NCI-H446 treated with DMSO at 0.1 percent for 48 hours (cell line): ENCODE data around the gene KRTAP10-11.
"Not testable (repeated sequence)": the region's sequence is repeated elsewhere in the genome, so short reads cannot be mapped to it uniquely, and the experiment has no call there.

Source experiments
- DNase-seq: peaks from one replicate; lab custom pipeline; 2025; lab: John Stamatoyannopoulos, UW

Gene KRTAP10-11, protein sequence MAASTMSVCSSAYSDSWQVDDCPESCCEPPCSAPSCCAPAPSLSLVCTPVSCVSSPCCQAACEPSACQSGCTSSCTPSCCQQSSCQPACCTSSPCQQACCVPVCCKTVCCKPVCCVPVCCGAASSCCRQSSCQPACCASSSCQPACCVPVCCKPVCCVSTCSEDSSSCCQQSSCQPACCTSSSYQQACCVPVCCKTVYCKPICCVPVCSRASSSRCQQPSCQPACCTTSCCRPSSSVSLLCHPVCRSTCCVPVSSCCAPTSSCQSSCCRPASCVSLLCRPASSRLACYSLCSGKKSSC

DNA sequence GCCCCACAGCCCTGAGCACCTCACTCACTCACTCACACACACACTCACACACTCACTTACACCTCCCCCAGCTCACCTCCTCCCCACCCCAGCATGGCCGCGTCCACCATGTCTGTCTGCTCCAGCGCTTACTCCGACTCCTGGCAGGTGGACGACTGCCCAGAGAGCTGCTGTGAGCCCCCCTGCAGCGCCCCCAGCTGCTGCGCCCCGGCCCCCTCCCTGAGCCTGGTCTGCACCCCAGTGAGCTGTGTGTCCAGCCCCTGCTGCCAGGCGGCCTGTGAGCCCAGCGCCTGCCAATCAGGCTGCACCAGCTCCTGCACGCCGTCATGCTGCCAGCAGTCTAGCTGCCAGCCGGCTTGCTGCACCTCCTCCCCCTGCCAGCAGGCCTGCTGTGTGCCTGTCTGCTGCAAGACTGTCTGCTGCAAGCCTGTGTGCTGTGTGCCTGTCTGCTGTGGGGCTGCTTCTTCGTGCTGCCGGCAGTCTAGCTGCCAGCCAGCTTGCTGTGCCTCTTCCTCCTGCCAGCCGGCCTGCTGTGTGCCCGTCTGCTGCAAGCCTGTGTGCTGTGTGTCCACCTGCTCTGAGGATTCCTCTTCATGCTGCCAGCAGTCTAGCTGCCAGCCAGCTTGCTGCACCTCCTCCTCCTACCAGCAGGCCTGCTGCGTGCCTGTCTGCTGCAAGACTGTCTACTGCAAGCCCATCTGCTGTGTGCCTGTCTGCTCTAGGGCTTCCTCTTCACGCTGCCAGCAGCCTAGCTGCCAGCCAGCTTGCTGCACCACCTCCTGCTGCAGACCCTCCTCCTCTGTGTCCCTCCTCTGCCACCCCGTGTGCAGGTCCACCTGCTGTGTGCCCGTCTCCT, at the start of gene KRTAP10-11:
KRTAP10-11 (plus strand) TSS at position 49 of the 856 bp plus-strand sequence; CDS start at position 94, 45 bp downstream.
- DNase-seq = not testable (repeated sequence)

DNA sequence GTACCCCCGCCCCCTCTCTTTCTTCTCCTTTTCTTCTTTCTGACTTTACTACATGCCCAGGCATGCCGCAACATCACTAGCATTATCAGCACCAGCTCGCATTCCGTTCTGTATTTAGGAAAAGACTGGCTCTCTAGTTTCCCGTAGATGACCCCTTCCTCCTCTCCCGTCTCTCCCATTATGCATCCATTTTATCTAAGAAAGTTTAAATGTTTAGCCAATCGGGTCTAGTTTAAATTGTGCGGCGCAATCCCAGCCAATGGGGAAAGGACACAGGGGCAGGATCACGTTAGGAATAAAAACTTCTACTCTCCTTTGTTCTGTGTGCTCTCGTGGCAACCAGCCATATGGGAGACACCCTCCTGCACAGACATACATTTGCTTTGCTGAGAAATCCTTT, 48.2 kb upstream of the KRTAP10-11 start:
- DNase-seq = no peak

DNA sequence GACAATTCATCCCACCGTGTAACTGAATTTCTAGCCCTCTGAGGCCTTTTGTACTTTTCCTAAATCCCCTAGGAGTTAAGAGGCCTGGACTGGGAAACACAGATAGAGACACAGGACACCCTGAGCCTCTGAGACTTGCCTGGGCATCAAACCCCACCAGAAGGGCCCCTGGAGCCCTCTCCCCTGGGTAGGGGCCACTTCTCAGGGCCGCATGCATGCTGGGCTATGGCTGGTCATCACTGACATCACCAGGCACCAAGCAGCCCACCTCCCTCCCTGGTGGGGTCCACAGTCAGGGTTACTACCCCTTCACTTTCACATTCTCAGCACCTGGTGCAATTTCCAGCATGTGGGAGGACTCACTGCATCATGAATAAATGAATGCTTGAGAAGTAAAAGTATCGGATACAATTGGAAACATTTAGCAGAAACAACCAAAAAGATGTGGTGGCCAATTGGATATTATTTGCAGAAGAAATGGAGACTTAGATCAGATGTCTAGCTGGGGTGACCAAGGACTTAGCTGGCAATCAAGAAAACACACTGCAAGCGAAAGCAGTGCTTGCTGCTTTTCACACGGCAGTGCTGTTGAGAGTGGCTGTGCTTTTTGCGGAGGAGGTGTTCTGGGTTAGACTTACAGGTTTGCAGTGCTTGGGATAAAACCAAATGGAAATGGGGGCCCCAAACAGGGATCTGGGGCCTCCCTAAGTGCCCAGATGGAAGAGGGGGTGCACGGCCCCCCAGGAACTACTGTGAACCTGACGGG, 46.8 kb upstream of the KRTAP10-11 start:
- no peak for DNase-seq

DNA sequence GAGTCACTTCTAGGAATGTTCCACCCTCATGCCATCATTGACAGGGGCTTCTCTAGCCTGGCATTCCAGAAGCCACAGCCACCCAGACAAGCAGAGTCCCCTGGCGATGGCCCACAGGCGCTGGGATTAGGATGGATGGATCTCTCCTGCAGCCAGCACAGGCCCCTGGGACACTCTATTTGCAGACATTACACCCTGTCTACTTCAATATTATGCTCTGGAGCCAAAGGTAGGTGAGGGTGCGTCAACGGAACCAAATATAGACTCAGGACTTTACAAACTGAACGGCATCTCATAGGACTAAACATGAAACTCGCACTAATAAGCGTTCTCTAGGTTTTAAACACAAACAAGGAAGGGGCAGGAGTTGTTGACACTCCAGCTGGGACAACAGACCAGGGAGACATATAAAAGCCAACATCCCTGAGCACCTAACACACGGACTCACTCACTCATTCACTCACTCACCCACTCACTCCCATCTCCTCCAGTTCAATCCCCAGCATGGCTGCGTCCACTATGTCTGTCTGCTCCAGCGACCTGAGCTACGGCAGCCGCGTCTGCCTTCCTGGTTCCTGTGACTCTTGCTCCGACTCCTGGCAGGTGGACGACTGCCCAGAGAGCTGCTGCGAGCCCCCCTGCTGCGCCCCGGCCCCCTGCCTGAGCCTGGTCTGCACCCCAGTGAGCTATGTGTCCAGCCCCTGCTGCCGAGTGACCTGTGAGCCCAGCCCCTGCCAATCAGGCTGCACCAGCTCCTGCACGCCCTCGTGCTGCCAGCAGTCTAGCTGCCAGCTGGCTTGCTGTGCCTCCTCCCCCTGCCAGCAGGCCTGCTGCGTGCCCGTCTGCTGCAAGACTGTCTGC, 45.9 kb upstream of the KRTAP10-11 start, which contains the start of gene KRTAP10-7:
KRTAP10-7 (plus strand) TSS at position 480 of the 861 bp plus-strand sequence; CDS start at position 505, 25 bp downstream.
- not testable (repeated sequence) for DNase-seq

DNA sequence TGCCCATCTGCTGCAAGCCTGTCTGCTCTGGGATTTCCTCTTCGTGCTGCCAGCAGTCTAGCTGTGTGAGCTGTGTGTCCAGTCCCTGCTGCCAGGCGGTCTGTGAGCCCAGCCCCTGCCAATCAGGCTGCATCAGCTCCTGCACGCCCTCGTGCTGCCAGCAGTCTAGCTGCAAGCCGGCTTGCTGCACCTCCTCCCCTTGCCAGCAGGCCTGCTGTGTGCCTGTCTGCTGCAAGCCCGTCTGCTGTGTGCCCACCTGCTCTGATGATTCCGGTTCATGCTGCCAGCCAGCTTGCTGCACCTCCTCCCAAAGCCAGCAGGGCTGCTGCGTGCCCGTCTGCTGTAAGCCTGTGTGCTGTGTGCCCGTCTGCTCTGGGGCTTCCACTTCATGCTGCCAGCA, 45.1 kb upstream of the KRTAP10-11 start:
- not testable (repeated sequence) for DNase-seq

DNA sequence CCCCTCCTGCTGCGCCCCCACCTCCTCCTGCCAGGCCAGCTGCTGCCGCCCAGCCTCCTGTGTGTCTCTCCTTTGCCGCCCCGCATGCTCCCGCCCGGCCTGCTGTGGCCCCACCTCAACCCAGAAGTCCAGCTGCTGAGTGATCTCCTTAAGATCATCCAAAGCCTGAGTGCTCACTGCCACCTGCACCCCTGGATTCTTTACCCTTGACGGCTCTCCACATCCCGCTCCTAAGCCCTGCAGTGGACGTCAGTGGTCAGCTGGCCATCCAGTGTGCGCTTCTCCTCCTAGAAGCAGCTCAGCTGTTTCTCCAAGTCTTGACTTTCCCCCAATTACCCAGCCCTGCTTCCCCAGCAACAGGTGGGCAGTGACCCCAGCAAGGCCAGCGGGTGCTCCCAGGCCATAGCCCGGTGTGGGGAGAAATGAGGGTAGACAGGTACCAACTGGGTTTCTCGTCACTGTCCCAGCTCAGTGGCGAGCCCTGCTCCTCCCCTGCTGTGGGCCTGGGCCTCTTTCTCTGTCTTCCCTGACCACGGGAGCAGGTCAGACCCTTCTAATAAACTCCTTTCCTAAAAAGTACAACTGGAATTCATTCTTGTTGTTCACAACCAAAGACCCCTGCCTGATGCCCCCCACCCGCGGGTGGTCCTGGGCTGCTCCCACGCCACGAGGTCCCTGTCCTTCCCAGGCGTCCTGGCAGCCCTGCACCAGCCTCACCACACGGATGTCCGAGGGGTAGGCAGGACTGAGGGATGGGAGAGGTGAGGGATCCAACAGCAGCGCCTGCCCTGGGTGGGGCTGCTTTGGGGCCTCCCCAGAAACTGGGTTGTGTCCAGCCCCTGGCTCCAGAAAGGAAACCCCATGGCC, 44.4 kb upstream of the KRTAP10-11 start:
- no peak for DNase-seq

DNA sequence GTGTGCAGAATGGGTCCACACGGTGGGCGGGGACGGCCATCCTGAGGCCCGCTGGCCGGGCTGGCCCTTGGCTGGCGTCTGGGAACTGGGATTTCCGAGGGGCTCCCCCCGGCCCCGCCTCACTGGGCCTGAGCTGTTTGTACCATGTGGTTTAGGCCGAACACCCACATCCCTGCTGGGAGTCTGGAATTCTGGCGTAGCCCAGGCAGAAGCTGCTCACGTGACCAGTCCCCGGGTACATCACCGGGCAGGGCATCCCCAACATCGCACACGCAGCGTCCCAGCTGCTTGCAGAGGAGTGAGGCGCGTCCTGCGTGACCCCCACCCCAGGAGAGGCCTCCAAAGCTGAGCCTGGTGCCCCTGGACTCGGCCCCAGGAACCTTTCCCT, 43.8 kb upstream of the KRTAP10-11 start:
- no peak for DNase-seq

DNA sequence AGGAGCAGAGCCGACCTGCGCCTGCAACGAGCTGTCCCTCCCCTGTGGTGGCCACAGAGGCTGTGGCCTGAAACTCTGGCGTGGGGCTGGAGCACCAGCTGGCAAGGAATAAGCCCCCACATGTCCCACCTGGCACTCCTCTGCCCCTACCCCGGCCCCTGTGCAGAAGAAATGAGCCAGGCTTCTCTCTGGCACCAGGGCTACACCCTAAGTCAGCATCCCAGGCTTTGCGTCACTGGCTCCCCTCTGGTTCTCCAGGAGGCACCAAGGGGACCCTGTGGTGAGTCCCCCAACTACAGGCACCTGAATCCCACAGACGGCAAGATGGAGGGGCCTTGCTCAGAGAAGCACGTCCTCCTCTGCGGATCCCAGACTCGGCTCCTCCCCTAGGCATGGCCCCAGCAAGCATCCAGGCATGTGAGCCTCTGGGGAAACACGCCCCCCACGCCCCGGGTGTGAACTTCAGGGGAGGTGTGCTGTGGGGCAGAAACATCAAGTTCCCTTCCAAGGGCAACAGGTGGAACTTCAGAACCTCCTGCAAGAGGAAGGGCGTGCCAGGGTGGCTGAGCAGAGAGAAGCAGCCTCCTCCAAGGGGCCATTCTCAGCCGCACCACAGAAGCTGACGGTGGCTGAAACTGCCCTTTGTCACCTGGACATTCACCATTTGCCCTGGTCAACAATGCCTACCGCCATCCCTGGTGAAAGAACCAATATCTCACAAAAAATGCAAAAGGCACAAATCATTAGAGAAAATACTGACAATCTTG, 42.9 kb upstream of the KRTAP10-11 start:
- no peak for DNase-seq

DNA sequence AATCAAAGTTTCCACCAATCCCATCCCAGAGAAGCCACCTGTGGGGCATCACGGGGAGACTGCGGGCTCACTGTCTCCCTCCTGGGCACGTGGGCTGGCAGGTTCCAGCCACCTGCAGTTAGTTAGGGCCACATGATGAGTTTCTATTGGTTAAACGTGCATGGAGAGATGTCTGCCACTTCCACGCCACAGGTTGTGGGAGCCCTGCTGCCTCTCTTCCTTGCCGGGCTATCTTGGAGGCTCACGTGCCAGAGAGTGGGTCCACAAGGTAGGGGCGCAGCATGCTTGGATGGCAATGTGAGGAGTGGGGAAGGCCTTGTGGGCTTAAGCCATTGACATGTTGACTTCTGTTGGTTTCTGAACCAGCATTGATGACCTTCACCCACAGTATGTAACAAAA, 42.3 kb upstream of the KRTAP10-11 start:
- DNase-seq = no peak

DNA sequence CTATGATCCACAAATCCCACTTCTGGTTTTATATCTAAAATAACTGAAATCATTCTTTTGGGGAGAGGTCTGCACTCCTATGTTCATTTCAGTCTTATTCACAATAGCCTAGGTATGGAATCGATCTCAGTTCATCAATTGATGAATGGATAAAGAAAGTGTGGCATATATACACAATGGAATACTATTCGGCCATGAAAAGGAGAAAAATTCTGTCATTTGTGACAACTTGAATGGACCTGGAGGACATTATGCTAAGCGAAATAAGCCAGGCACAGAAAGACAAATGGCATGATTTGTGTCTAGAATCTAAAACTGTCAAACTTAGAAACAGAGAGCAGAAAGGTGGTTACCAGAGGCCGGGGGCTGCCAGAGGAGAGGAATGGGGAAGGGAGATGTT, 39.7 kb upstream of the KRTAP10-11 start:
- DNase-seq = no peak

DNA sequence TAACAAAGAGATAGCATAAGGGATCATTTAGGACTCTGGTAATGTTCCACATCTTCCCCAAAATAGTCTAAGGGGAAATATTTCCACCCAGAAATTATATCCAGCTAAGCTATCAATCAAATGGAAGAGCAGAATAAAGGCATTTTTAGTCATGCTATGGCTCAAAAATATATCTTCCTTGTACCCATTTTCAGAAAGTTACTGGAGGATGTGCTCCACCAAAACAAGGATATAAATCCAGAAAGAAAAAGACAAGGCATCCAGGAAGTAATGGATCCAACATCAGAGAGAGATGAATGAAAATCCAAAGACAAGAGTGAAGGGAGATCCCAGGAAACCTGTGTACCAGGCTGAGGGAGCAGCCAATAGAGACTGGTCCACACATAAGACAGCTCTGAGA, 37.0 kb upstream of the KRTAP10-11 start:
- DNase-seq = no peak

DNA sequence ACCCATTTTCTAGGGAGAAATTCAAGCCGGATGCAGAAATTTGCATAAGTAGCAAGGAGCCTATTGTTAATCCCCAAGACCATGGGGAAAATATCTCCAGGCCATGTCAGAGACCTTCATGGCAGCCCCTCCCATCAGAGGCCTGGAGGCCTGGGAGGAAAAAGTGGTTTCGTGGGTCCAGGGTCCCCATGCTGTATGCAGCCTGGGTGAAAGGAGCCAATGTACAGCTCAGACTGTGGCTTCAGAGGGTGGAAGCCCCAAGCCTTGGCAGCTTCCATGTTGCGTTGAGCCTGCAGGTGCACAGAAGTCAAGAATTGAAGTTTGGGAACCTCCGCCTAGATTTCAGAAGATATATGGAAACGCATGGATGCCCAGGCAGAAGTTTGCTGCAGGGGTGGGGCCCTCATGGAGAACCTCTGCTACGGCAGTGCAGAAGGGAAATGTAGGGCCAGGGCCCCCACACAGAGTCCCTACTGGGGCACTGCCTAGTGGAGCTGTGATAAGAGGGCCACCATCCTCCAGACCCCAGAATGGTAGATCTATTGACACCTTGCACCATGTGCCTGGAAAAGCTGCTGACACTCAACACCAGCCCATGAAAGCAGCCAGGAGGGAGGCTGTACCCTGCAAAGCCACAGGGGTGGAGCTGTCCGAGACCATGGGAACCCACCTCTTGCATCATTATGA, 35.9 kb upstream of the KRTAP10-11 start:
- not testable (repeated sequence) for DNase-seq

DNA sequence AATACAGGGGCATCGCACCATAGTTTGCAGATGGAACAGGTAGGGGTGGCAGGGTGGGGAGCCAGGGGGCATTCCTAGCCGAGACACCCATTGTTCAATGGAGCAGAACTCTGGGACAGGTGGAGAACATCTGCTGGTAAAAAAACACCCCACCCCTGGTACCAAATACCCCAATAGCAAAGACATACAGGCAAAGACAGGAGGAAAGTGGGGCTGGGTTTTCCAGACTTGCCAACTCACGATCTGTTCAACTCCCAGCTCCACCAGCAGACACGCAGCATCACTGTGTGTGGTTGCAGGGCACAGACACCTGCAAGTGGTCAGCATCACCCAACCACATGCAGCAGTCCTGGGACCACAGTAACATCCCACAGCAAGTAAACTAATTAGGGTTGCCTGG, 34.7 kb upstream of the KRTAP10-11 start:
- no peak for DNase-seq

DNA sequence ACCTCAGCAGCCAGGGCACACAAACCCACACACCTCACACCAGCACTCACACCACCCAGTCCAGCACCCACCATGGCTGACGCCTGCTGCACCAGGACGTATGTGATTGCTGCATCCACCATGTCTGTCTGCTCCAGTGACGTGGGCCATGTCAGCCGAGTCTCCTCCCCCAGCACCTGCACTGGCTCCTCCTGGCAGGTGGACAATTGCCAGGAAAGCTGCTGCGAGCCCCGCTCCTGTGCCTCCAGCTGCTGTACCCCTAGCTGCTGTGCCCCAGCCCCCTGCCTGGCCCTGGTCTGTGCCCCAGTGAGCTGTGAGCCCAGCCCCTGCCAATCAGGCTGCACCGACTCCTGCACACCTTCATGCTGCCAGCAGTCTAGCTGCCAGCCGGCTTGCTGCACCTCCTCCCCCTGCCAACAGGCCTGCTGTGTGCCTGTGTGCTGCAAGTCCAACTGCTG, 34.2 kb upstream of the KRTAP10-11 start, which contains the start of gene KRTAP10-8:
KRTAP10-8 (plus strand) TSS at position 51 of the 458 bp plus-strand sequence; CDS start at position 73, 22 bp downstream.
- no peak for DNase-seq

DNA sequence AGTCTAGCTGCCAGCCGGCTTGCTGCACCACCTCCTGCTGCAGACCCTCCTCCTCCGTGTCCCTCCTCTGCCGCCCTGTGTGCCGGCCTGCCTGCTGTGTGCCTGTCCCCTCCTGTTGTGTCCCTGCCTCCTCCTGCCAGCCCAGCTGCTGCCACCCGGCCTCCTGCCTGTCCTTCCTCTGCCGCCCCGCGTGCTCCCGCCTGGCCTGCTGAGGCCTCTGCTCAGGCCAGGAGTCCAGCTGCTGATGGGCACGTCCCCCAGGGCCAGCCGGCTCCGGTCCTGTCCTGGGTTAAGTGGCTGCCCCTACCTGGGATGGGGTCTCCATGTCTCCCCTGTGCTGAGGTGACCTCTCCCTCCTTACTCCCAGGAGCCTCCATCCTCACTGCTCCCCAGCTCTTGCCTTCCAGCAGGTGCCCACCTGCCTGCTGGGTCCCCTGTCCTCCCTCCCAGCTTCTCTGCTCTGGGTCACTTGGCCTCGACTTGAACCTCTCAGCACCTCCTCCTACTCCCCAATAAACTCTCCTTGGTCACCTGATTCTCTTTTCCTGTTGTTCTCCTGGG, 33.5 kb upstream of the KRTAP10-11 start:
- no peak for DNase-seq

DNA sequence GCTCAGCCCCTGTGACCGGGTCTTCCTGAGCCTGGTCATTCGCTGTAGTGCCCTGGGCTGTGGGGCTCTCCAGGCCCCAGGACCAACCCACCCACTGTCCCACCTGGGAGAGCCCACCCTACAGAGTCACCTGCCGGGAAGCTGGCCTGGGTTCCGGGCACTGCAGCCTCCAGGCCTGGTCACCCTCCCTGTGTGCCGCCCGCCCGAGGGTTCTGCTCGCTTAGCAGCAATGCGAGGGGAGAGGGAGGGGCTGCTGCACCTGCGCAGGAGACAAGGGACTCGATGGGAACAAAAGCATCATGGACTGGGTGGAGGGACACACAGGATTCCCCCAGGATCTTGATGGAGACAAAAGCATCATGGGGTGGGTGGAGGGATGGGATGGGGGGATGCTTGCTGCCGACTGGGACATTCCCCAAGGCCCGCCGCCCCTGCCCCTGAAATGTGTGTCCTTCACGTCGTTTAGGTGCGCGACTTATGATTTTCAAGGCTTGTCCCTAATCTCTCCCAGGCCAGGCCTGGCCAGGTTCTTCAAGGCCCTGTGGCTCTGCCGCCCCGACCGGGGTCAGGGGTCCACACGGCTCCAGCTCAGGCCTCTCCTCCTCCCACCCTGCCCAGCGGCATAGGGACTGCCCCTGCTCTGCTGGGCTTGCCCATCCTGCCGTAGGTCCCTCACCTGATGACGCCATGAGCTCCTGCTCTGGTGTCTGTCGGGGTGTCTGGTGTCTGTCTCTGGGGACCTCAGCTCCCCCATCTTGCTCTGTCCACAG, 32.6 kb upstream of the KRTAP10-11 start:
- no peak for DNase-seq

DNA sequence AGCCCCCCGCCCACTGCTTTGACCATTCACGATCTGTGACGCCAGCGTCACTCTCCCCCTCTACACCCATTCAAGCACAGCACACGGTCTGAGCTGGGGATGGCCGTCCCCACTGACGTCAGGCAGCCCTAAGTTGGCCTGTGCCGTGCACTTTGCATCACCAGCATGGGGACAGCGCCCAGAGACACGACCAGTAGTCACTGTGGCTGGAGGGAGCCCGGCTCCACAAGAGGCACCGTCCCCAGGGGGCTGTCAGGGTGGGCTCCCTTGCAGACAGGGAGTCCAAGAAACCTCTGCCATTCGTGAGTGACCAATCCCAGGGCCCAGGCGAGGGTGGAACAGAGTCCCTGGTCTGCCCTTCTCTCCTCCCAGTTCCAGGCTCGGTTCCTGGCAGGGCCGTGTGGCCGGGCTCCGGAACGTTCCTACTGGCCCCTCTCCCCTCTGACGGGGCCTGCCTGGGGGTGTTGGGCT, 32.0 kb upstream of the KRTAP10-11 start:
- no peak for DNase-seq
